GM18858 (cell line): ENCODE measurements around the gene CFAP65.
A peak's percentile ranks its signal among the peaks of the same experiment; 100 is the strongest.

ENCODE experiments used
- ATAC-seq: cut with Tn5 transposase; IDR thresholded peaks from one replicate; pipeline ENCODE4 v1.9.1; 2021; ENCODE audit not compliant: unreplicated experiment

CFAP65 gene

GRCh38 chr2:219062081-219062480 lies 20.8 kb upstream of the CFAP65 start:
- ATAC-seq: no peak

GRCh38 chr2:219060821-219061791 lies 19.8 kb upstream of the CFAP65 start, which contains the start of gene IHH:
IHH (minus strand) TSS chr2:219060921; CDS start chr2:219060467, 454 bp downstream.
- ATAC-seq: no peak

DNA sequence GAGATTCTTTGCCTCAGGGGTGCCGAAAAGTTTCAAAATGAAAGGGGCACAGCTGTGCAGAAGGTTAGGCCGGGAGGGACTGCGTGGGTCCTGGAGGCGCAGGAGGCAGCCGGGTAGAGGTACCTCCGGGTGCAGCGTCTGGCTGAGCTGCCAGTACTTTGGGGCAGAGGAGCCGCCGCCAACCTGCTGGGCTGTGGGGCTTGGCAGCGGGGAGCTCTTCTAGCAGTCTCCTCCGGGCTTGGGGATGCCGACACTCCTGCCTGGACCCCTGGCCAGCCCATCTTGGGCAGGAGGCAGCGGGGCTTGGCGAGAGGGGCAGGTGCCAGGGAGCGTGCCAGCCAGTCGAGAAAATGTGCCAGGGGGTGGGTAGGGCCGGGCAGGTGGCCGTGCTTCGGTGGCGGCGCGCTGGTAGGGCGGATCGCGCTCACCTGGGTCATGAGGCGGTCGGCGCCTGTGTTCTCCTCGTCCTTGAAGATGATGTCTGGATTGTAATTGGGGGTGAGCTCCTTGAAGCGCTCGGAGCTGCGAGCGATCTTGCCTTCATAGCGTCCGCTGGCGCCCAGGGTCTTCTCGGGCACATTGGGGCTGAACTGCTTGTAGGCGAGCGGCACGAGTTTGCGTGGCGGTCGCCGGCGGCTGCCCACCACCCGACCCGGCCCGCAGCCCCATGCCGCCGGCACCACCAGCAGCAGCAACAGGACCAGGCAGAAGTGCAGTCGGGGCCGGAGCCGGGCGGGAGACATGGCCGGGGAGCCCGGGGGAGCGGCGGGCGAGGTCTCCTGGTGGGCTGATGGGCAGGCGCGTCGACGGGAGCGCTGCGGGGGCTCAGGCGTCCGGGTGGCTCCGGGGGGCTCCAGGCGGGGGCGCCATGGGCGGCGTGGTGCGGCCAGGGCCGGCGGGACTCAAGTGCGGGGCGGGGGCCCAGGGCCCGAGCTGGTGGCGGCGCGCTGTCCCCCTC lies 18.7 kb upstream of the CFAP65 start:
- no peak for ATAC-seq

- no peak for ATAC-seq
Observed at GRCh38 chr2:219059375-219059724, 18.0 kb upstream of the CFAP65 start.

GRCh38 chr2:219058541-219059374 lies 17.4 kb upstream of the CFAP65 start:
- ATAC-seq: no peak

DNA sequence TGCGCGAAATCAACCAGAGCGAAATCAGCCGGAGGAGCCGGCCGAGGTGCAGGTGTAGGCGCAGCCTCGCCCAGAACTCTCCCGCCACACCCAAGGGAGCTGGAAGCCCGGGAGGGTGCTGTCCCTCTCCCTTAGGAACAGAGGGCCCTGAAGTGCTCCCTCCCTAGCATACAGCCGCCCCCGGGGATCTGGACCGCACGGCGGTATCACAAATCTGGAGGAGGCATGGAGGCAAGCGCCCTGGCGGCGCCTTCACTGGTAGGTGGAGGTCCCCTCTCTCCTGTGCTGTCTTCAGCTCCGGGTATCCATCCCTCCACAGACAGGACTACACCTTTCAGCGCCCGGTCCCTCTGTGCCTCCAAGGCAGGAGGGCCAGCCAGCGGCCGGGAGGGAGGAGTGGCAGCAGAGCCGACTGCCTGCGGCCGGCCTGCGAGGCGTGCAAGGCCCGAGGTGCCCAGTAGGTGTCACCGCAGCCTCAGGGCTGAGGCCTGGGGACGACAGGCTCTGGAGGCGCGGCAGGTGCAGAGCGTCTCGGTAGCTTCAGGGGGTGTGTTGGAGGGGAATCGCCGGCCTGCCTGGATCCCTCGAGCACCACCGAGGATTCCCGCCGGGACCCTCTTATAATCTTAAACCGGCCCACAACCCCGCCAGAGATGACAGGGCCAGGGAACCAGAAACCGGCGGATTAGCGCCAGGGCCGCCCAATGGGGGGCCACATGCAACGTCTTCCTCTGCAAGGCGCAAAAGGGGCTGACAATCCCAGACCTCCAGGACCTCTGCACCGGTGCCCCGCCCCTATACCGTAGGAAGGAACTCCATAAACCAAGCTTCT lies 16.6 kb upstream of the CFAP65 start:
- ATAC-seq: peak; percentile 71

DNA sequence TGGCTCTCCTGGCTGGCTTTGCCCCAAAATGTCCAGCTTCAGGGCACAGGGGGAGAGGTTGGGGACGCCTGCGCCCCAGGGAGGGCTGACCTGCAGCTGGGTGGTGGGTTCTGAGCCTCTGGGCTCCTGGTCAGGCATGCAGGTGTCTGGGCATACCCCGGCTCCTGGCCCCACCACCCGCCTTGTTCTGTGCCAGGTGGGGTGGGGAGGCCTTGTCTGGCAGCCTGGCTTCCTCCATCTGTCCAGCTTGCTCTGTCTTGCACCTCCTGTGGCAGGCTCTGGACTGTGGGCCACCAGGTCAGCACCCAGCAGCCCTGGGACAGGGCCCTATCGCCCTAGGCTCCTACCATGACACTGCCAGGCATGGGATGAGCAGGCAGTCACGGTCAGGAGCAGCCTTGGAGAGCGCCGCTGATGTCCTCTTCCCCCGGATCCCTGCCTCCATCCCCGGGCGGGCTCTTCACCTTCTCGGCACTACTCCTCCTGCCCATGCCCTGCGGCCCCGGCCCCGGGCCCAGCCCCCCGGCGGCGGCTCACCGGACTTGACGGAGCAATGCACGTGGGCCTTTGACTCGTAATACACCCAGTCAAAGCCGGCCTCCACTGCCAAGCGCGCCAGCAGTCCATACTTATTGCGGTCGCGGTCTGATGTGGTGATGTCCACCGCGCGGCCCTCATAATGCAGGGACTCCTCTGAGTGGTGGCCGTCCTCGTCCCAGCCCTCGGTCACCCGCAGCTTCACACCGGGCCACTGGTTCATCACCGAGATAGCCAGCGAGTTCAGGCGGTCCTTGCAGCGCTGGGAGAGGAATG lies 15.8 kb upstream of the CFAP65 start:
- ATAC-seq: no peak

GRCh38 chr2:219056176-219056895 lies 15.0 kb upstream of the CFAP65 start:
- ATAC-seq: no peak

DNA sequence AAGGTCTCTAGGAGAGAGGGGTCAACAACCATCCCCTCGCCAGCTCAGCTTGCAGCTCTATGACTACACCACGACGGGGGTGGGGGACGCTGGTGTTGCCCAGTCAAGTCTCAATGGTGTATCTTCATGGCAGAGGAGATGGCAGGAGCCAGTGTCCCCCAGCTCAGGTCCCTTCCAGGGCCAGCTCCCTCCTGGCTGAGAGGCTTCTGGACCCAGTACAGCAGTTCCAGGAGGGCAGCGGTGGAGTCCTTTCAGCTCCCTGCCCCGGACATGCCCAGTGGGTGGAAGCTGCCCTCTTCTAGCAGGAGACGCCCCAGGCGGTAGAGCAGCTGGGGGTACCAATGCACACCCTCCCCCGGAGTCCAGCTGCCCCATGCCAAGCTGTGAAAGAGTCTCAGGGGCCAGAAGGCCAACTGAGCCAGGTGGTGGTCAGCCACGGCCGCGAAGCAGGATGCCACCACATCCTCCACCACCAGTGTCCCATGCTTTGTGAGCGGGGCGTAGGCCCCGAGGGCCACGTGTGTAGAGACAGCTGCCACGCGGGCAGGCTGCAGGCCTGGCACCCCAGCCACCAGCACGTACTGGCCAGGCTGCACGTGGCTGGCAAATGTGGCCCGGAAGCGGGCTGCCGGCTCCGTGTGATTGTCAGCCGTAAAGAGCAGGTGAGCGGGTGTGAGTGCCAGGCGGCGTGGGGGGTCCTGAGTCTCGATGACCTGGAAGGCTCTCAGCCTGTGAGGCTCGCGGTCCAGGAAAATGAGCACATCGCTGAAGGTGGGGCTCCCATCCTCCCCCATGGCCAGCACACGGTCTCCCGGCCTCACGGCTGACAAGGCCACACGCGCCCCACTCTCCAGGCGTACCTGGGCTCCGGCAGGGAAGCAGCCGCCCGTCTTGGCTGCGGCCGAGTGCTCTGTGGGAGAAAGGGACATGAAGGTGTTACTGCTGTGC lies 13.9 kb upstream of the CFAP65 start:
- no peak for ATAC-seq

- ATAC-seq: no peak
Observed at GRCh38 chr2:219049282-219049681, 8.0 kb upstream of the CFAP65 start.

DNA sequence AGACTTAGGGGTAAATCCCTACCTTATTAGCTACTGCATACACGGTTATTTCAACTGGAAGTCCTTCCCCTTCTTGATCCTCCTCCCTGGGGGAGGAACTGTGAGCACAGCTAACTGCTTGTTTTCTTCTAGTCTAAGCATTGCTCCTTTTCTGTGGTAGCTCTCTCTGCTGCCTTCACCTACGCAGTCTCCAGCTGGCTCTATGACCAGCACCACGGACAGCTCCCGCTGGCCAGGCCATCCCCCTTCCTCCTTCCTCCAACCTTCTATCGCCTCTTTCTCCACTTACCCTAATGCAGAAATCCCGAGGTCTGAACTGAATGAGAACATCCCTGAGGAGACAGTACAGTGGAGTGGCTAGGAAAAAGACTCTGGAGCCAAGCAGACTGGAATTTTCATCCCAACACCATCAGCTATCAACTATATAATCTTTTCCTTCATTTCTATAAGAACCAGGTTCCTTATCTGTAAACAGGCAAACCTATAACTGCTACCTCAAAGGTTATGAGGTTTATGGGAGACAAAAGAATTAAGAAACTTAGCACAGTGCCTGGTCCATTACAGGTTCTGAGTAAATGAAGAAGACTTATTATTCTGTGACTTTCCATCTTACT lies 4.7 kb upstream of the CFAP65 start:
- no peak for ATAC-seq

DNA sequence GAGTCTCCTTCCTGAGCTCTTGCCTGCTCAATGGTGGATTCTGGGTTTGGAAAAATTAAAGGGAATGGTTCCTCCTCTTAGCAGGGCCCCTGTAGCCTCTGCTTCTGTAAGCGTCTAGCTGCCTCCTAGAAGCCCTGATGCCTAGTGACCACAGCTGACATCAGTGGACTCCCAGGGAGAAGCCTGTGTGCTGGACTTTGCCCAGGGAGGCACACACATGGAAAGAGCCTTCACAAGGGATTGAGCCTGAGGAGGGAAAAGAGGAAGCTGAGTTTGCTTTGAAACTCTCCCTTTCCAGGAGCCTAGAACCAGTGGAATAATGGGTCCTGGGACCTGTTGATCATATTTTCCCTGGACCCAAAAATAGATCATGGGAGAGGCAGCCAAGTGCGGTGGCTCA lies 1.4 kb upstream of the CFAP65 start:
- ATAC-seq: no peak

- no peak for ATAC-seq
Observed at GRCh38 chr2:219042157-219042556, 841 bp upstream of the CFAP65 start.

GRCh38 chr2:219038600-219038999 lies 2.7 kb downstream of the CFAP65 start:
- ATAC-seq: no peak

- no peak for ATAC-seq
Observed at GRCh38 chr2:219037783-219038499, 3.4 kb downstream of the CFAP65 start.

- no peak for ATAC-seq
Observed at GRCh38 chr2:219035942-219036341, 5.4 kb downstream of the CFAP65 start.
